SK-N-SH treated with all-trans-retinoic acid at 6 μM for 48 hours (cell line): ENCODE data around the gene MBTD1.

Source experiments
- ESRRG ChIP-seq: fragments of 250-450 bp; sonication (Bioruptor Pico); IDR thresholded peaks from 2 replicates; pipeline ENCODE4 v1.6.1; 2021; ENCODE audit warnings: mild to moderate bottlenecking
- GLIS3 ChIP-seq: fragments of 250-450 bp; sonication (Bioruptor Pico); IDR thresholded peaks from 2 replicates; pipeline ENCODE4 v1.5.0; 2020; ENCODE audit warnings: mild to moderate bottlenecking, moderate library complexity
- PPARA ChIP-seq: fragments of 250-450 bp; sonication (Bioruptor Pico); IDR thresholded peaks from 2 replicates; pipeline ENCODE4 v1.5.0; 2020; ENCODE audit warnings: mild to moderate bottlenecking, borderline replicate concordance
- RARB ChIP-seq: fragments of 250-450 bp; sonication (Bioruptor Pico); IDR thresholded peaks from 2 replicates; pipeline ENCODE4 v1.8.0; 2021; ENCODE audit warnings: mild to moderate bottlenecking, moderate library complexity
- TCF4 ChIP-seq: fragments of 250-450 bp; sonication (Bioruptor Pico); IDR thresholded peaks from 2 replicates; pipeline ENCODE4 v1.8.0; 2021; ENCODE audit warnings: mild to moderate bottlenecking, moderate library complexity, borderline replicate concordance
- ZFP3 ChIP-seq: fragments of 250-450 bp; sonication (Bioruptor Pico); IDR thresholded peaks from 2 replicates; pipeline ENCODE4 v1.5.0; 2020; ENCODE audit warnings: mild to moderate bottlenecking, moderate library complexity
- ZFP30 ChIP-seq: fragments of 450-650 bp; formaldehyde crosslinking; IDR thresholded peaks from 2 replicates; pipeline ENCODE4 v1.5.0; 2022; ENCODE audit warnings: mild to moderate bottlenecking, moderate library complexity
- ZNF70 ChIP-seq: fragments of 450-650 bp; formaldehyde crosslinking; IDR thresholded peaks from 2 replicates; pipeline ENCODE4 v1.5.0; 2020; ENCODE audit warnings: mild to moderate bottlenecking, moderate library complexity
- TF ChIP-seq, protein P1 (sequence below): fragments of 250-450 bp; sonication (Bioruptor Pico); IDR thresholded peaks from 2 replicates; pipeline ENCODE4 v1.8.0; 2020; ENCODE audit warnings: mild to moderate bottlenecking, moderate library complexity, borderline replicate concordance
- TF ChIP-seq, protein P2 (sequence below): fragments of 250-450 bp; sonication (Bioruptor Pico); IDR thresholded peaks from 2 replicates; pipeline ENCODE4 v1.5.1; 2020; ENCODE audit warnings: low read depth, mild to moderate bottlenecking, moderate library complexity
- TF ChIP-seq, protein P3 (sequence below): fragments of 250-450 bp; sonication (Bioruptor Pico); IDR thresholded peaks from 2 replicates; pipeline ENCODE4 v1.5.1; 2021; ENCODE audit warnings: mild to moderate bottlenecking, moderate library complexity
- TF ChIP-seq, protein P4 (sequence below): fragments of 250-450 bp; sonication (Bioruptor Pico); IDR thresholded peaks from 2 replicates; pipeline ENCODE4 v1.8.0; 2021; ENCODE audit warnings: low read depth, mild to moderate bottlenecking, moderate library complexity, borderline replicate concordance
- TF ChIP-seq, protein P5 (sequence below): fragments of 250-450 bp; sonication (Bioruptor Pico); IDR thresholded peaks from 2 replicates; pipeline ENCODE4 v1.5.0; 2020; ENCODE audit warnings: mild to moderate bottlenecking, moderate library complexity

DNA sequence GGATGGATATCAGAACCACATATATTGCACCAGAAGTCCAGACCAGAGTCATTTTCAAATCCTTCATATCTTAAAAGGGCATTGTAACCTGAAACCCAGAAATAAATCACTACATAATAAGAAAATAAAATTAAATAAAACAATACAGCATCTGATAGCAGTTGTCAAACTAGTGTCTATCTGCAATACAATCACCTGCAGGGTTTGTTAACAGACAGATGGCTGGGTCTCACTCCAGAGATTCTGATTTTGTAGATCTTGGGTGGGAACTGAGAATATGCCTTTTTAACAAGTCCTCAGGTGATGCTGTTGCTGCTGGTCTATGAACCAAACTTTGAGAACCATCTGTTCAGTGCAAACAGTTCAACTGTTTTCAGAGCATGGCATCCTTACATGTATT, 56.0 kb downstream of the MBTD1 start:
- no peak for TF ChIP-seq RARB (CRISPR knock-in tag)
- TF ChIP-seq, protein P1, sequence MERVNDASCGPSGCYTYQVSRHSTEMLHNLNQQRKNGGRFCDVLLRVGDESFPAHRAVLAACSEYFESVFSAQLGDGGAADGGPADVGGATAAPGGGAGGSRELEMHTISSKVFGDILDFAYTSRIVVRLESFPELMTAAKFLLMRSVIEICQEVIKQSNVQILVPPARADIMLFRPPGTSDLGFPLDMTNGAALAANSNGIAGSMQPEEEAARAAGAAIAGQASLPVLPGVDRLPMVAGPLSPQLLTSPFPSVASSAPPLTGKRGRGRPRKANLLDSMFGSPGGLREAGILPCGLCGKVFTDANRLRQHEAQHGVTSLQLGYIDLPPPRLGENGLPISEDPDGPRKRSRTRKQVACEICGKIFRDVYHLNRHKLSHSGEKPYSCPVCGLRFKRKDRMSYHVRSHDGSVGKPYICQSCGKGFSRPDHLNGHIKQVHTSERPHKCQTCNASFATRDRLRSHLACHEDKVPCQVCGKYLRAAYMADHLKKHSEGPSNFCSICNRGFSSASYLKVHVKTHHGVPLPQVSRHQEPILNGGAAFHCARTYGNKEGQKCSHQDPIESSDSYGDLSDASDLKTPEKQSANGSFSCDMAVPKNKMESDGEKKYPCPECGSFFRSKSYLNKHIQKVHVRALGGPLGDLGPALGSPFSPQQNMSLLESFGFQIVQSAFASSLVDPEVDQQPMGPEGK (CRISPR knock-in tag): no peak
- TF ChIP-seq GLIS3 (CRISPR knock-in tag): no peak
- TF ChIP-seq, protein P2, sequence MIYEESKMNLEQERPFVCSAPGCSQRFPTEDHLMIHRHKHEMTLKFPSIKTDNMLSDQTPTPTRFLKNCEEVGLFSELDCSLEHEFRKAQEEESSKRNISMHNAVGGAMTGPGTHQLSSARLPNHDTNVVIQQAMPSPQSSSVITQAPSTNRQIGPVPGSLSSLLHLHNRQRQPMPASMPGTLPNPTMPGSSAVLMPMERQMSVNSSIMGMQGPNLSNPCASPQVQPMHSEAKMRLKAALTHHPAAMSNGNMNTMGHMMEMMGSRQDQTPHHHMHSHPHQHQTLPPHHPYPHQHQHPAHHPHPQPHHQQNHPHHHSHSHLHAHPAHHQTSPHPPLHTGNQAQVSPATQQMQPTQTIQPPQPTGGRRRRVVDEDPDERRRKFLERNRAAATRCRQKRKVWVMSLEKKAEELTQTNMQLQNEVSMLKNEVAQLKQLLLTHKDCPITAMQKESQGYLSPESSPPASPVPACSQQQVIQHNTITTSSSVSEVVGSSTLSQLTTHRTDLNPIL (CRISPR knock-in tag): no peak
- TF ChIP-seq, protein P3, sequence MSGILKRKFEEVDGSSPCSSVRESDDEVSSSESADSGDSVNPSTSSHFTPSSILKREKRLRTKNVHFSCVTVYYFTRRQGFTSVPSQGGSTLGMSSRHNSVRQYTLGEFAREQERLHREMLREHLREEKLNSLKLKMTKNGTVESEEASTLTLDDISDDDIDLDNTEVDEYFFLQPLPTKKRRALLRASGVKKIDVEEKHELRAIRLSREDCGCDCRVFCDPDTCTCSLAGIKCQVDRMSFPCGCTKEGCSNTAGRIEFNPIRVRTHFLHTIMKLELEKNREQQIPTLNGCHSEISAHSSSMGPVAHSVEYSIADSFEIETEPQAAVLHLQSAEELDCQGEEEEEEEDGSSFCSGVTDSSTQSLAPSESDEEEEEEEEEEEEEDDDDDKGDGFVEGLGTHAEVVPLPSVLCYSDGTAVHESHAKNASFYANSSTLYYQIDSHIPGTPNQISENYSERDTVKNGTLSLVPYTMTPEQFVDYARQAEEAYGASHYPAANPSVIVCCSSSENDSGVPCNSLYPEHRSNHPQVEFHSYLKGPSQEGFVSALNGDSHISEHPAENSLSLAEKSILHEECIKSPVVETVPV (CRISPR knock-in tag): no peak
- TF ChIP-seq ZFP3: no peak
- TF ChIP-seq ZFP30 (CRISPR knock-in tag): no peak
- no peak for TF ChIP-seq PPARA (CRISPR knock-in tag)
- TF ChIP-seq, protein P4, sequence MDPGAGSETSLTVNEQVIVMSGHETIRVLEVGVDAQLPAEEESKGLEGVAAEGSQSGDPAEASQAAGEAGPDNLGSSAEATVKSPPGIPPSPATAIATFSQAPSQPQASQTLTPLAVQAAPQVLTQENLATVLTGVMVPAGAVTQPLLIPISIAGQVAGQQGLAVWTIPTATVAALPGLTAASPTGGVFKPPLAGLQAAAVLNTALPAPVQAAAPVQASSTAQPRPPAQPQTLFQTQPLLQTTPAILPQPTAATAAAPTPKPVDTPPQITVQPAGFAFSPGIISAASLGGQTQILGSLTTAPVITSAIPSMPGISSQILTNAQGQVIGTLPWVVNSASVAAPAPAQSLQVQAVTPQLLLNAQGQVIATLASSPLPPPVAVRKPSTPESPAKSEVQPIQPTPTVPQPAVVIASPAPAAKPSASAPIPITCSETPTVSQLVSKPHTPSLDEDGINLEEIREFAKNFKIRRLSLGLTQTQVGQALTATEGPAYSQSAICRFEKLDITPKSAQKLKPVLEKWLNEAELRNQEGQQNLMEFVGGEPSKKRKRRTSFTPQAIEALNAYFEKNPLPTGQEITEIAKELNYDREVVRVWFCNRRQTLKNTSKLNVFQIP: no peak
- TF ChIP-seq, protein P5, sequence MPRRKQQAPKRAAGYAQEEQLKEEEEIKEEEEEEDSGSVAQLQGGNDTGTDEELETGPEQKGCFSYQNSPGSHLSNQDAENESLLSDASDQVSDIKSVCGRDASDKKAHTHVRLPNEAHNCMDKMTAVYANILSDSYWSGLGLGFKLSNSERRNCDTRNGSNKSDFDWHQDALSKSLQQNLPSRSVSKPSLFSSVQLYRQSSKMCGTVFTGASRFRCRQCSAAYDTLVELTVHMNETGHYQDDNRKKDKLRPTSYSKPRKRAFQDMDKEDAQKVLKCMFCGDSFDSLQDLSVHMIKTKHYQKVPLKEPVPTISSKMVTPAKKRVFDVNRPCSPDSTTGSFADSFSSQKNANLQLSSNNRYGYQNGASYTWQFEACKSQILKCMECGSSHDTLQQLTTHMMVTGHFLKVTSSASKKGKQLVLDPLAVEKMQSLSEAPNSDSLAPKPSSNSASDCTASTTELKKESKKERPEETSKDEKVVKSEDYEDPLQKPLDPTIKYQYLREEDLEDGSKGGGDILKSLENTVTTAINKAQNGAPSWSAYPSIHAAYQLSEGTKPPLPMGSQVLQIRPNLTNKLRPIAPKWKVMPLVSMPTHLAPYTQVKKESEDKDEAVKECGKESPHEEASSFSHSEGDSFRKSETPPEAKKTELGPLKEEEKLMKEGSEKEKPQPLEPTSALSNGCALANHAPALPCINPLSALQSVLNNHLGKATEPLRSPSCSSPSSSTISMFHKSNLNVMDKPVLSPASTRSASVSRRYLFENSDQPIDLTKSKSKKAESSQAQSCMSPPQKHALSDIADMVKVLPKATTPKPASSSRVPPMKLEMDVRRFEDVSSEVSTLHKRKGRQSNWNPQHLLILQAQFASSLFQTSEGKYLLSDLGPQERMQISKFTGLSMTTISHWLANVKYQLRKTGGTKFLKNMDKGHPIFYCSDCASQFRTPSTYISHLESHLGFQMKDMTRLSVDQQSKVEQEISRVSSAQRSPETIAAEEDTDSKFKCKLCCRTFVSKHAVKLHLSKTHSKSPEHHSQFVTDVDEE (CRISPR knock-in tag): no peak
- no peak for TF ChIP-seq ZNF70
- no peak for TF ChIP-seq TCF4
- no peak for TF ChIP-seq ESRRG
